B cell (primary cell): ENCODE results near the gene UFSP1. TPM values are rescaled to one million over a fixed set of nuclear protein-coding genes. Genes with fewer than 3 reads are reported as not detected.

Source experiments
- ATAC-seq: fragments of 200-7000 bp; cut with Tn5 transposase; one replicate; pipeline ENCODE4 v1.10.0; 2021; ENCODE audit warnings: low read depth, mild to moderate bottlenecking, moderate number of reproducible peaks, moderate library complexity
- CTCF ChIA-PET: fragments of 350-600 bp; sonication (Branson Sonifier 250); formaldehyde crosslinking; loops from one replicate; lab custom pipeline; 2021; ENCODE audit warnings: antibody characterized with exemption, inconsistent platforms; lab: Charles Lee
- POLR2A ChIA-PET: fragments of 350-600 bp; sonication (Branson Sonifier 250); formaldehyde crosslinking; loops from one replicate; lab custom pipeline; 2021; ENCODE audit warnings: antibody characterized with exemption; lab: Charles Lee
- DNase-seq: peaks from one replicate; pipeline ENCODE4 v3.0.0; 2013
- H2AFZ ChIP-seq: 2 replicates; pipeline ENCODE4 v1.6.1; 2012; ENCODE audit warnings: mild to moderate bottlenecking, low read depth, low read length; ENCODE audit not compliant: insufficient read depth, poor library complexity, severe bottlenecking
- H3K27ac ChIP-seq, 2 donors: 1 replicate in 1 of 2; 2 replicates in 1 of 2; pipeline ENCODE4 v1.5.1; 2012 to 2013; ENCODE audit warnings: low read length in 2 of 2, mild to moderate bottlenecking in 2 of 2, moderate library complexity in 1 of 2
- H3K27me3 ChIP-seq, 4 experiments: fragments of 200-600 bp in 1 of 4; sonication (generic) in 1 of 4; replicated peaks in 1 of 4; 1 replicate in 2 of 4; 2 replicates in 2 of 4; pipeline versions ENCODE4 v1.6.1 to v1.7.0; 2013 to 2016; ENCODE audit warnings: low read length in 3 of 4, mild to moderate bottlenecking in 2 of 4, mixed read lengths in 1 of 4, moderate library complexity in 1 of 4; ENCODE audit not compliant: insufficient read depth in 4 of 4, control insufficient read depth in 3 of 4; ENCODE audit errors: control extremely low read depth in 1 of 4
- H3K36me3 ChIP-seq, 2 experiments: replicated peaks in 1 of 2; 1 replicate in 1 of 2; 2 replicates in 1 of 2; pipeline versions ENCODE4 v1.6.1 to v1.7.1; 2013; ENCODE audit warnings: low read length in 1 of 2; ENCODE audit not compliant: insufficient read depth in 2 of 2, control insufficient read depth in 1 of 2; ENCODE audit errors: control extremely low read depth in 1 of 2, extremely low read depth in 1 of 2
- H3K4me1 ChIP-seq, 2 donors: fragments of 200-600 bp in 1 of 2; sonication (generic) in 1 of 2; 1 replicate in 1 of 2; 2 replicates in 1 of 2; pipeline versions ENCODE4 v1.5.1 to v1.6.1; 2013 to 2017; ENCODE audit warnings: low read length in 2 of 2; ENCODE audit not compliant: control insufficient read depth in 2 of 2, insufficient read depth in 2 of 2
- H3K4me2 ChIP-seq: replicated peaks from 2 replicates; pipeline ENCODE3; 2012; ENCODE audit warnings: mild to moderate bottlenecking, low read depth, low read length; ENCODE audit not compliant: poor library complexity, severe bottlenecking
- H3K4me3 ChIP-seq, 5 experiments: fragments of 200-600 bp in 1 of 5; sonication (generic) in 1 of 5; 1 replicate in 3 of 5; 2 replicates in 2 of 5; pipeline versions ENCODE4 v1.5.1 to v1.7.0; 2011 to 2016; ENCODE audit warnings: low read length in 4 of 5, mild to moderate bottlenecking in 4 of 5, low read depth in 2 of 5, control low read depth in 1 of 5, moderate library complexity in 1 of 5; ENCODE audit not compliant: insufficient read depth in 1 of 5; ENCODE audit errors: control extremely low read depth in 1 of 5, extremely low read depth in 1 of 5
- H3K79me2 ChIP-seq: fragments of 200-600 bp; sonication (generic); one replicate; pipeline ENCODE4 v1.6.0; 2016; ENCODE audit warnings: low read length; ENCODE audit not compliant: control insufficient read depth, insufficient read depth
- H3K9ac ChIP-seq: fragments of 200-600 bp; sonication (generic); 2 replicates; pipeline ENCODE4 v1.6.1; 2017; ENCODE audit warnings: mild to moderate bottlenecking, low read length, moderate library complexity
- H3K9me3 ChIP-seq, 3 donors: one replicate each; pipeline versions ENCODE4 v1.6.1 to v1.7.1; 2013; ENCODE audit warnings: low read length in 2 of 3; ENCODE audit not compliant: control insufficient read depth in 2 of 3, insufficient read depth in 1 of 3; ENCODE audit errors: control extremely low read depth in 1 of 3
- H4K20me1 ChIP-seq: 2 replicates; pipeline ENCODE4 v1.6.0; 2012; ENCODE audit warnings: mild to moderate bottlenecking, low read length; ENCODE audit not compliant: insufficient read depth, control insufficient read depth, poor library complexity, severe bottlenecking
- H3K27ac Mint-ChIP-seq: one replicate; pipeline ENCODE4 v1.8.0; 2021; ENCODE audit warnings: mixed read lengths
- H3K27me3 Mint-ChIP-seq: one replicate; pipeline ENCODE4 v1.8.0; 2021; ENCODE audit warnings: mixed read lengths
- H3K4me1 Mint-ChIP-seq: one replicate; pipeline ENCODE4 v1.8.0; 2021; ENCODE audit warnings: mixed read lengths
- H3K4me3 Mint-ChIP-seq: one replicate; pipeline ENCODE4 v1.8.0; 2021; ENCODE audit warnings: mixed read lengths
- H3K9me3 Mint-ChIP-seq: one replicate; pipeline ENCODE4 v1.8.0; 2022; ENCODE audit warnings: mixed read lengths; ENCODE audit not compliant: insufficient read depth
- EZH2 ChIP-seq: IDR thresholded peaks from 2 replicates; pipeline ENCODE4 v1.6.1; 2012; ENCODE audit warnings: borderline replicate concordance, low read depth, mild to moderate bottlenecking, moderate library complexity, low read length; ENCODE audit not compliant: insufficient read depth, poor library complexity, severe bottlenecking
- WGBS: methylation state at CpG from one replicate; pipeline ENCODE4 v1.1.5; 2013; ENCODE audit warnings: missing lambda C conversion rate; ENCODE audit not compliant: insufficient coverage; 5-methylcytosine and 5-hydroxymethylcytosine counted together
- intact Hi-C: fragments of 100-400 bp; cut with micrococcal nuclease; formaldehyde crosslinking; loops from one replicate; pipeline ENCODE4 v1.10.0; 2022
- polyA plus RNA-seq: library from polyadenylated mRNA; depleted of rRNA; stranded (reverse); fragments of >200 nt; gene quantifications from 2 replicates; pipeline ENCODE4 v1.2.3, GENCODE V29; 2012
- total RNA-seq, 2 donors: library from RNA; stranded (reverse); fragments of 120-200 nt in 1 of 2; gene quantifications; 1 replicate in 1 of 2; 2 replicates in 1 of 2; pipeline versions ENCODE4 v1.2.3 to v1.2.4, GENCODE V29; 2013 to 2022
- TF ChIP-seq, protein P1 (sequence below): fragments of 200-600 bp; IDR thresholded peaks from one replicate; pipeline ENCODE4 v1.8.0; 2022; ENCODE audit warnings: antibody characterized with exemption, mild to moderate bottlenecking

UFSP1 gene
- total and polyA plus RNA-seq, 2 donors (not counting 1 experiment from before 2014, with no cell fraction given), result 3.6 to 4.3 TPM

DNA sequence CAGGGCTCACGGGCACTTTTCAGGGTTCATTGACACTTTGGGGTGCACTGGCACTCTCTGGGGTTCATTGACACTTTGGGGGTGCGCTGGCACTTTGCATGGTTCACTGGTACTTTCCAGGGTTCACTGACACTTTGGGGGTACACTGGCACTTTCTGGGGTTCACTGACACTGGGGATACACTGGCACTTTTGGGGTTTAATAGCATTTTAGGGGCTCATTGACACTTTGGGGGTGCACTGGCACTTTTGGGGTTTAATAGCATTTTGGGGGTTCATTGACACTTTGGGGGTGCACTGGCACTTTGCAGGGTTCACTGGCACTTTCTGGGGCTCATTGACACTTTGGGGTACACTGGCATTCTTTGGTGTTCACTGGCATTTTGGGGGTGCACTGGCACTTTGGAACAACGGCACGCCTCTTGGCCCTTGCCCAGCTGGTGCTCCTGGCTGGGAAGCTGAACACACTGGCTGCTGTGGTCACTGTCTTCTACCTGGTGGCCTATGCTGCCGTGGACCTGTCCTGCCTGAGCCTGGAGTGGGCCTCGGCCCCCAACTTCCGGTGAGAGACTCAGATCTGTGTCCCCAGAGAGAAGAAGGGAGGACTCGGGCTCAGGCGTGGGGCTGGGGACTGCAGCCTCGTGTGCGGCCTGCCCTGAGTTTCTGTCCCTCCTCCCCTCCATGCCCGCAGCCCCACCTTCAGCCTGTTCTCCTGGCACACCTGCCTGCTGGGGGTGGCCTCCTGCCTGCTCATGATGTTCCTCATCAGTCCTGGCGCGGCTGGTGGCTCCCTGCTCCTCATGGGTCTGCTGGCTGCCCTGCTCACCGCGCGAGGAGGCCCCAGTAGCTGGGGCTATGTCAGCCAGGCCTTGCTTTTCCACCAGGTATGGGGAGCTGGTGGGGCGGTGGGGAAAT is 28.6 kb downstream of the UFSP1 start:
- Mint-ChIP-seq H3K27ac (no peak overlapping the region), H3K27me3 (no peaks in the 10 kb centered on the region), H3K4me1 (peaks cover 4% of the 10 kb centered on the region), H3K4me3 (no peak overlapping the region), H3K9me3 (no peaks in the 10 kb centered on the region)
- H3K27me3 ChIP-seq, result no peaks in the 10 kb centered on the region
- no peaks in the 10 kb centered on the region for H3K9me3 ChIP-seq
- POLR2A ChIA-PET, result interaction anchor here (1.3 kb wide), 1 partner anchor 14 kb away, joined by 3 read pairs; the partner anchor contains the start of gene SRRT
- H3K4me2 ChIP-seq, result no peak overlapping the region
- H3K9ac ChIP-seq, result no peak overlapping the region
- TF ChIP-seq, protein P1, sequence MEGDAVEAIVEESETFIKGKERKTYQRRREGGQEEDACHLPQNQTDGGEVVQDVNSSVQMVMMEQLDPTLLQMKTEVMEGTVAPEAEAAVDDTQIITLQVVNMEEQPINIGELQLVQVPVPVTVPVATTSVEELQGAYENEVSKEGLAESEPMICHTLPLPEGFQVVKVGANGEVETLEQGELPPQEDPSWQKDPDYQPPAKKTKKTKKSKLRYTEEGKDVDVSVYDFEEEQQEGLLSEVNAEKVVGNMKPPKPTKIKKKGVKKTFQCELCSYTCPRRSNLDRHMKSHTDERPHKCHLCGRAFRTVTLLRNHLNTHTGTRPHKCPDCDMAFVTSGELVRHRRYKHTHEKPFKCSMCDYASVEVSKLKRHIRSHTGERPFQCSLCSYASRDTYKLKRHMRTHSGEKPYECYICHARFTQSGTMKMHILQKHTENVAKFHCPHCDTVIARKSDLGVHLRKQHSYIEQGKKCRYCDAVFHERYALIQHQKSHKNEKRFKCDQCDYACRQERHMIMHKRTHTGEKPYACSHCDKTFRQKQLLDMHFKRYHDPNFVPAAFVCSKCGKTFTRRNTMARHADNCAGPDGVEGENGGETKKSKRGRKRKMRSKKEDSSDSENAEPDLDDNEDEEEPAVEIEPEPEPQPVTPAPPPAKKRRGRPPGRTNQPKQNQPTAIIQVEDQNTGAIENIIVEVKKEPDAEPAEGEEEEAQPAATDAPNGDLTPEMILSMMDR, result no peak
- TF ChIP-seq EZH2, result no peak
- ATAC-seq (no peak), DNase-seq (no peak)
- H3K27ac ChIP-seq, result no peak overlapping the region
- H3K4me1 ChIP-seq, result peaks cover 4 to 6% of the 10 kb centered on the region in 2 donors
- H4K20me1 ChIP-seq, result peaks cover 32% of the 10 kb centered on the region
- H2AFZ ChIP-seq, result no peak overlapping the region
- no peak overlapping the region for H3K4me3 ChIP-seq
- intact Hi-C loops, result no loop called here
- peaks cover 0 to 67% of the 10 kb centered on the region in 2 experiments for H3K36me3 ChIP-seq
- H3K79me2 ChIP-seq, result peaks cover 8% of the 10 kb centered on the region
- CTCF ChIA-PET, result interaction anchor here (0.5 kb wide), 1 partner anchor 302 kb away, joined by 3 read pairs; no protein-coding TSS in a partner anchor
- 96% methylated on average over 16 of the region's 18 CpGs for WGBS

DNA sequence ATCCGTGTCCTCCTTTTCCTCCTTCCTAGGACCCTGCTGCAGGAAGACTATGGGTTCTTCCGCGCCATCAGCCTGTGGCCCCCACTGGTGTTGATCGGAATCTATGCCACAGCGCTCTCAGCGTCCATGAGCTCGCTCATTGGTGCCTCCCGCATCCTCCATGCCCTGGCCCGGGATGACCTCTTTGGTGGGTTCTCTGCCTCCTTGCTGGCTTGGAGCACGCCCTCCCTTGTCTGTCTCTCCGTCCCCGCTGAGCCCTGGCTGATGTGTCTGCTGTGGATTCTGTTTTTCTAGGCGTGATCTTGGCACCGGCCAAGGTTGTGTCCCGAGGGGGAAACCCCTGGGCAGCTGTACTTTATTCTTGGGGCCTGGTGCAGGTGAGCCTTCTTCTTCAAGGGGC is 29.7 kb downstream of the UFSP1 start:
- no peaks in the 10 kb centered on the region for H3K27me3 Mint-ChIP-seq
- ChIA-PET CTCF (no interaction called here), POLR2A (no interaction called here)
- TF ChIP-seq, protein P1, result no peak
- no peak for TF ChIP-seq EZH2
- no peak overlapping the region for H3K4me2 ChIP-seq
- no peak overlapping the region for H3K27ac ChIP-seq
- DNase-seq (no peak), ATAC-seq (no peak)
- peaks cover 18% of the 10 kb centered on the region for H3K79me2 ChIP-seq
- H3K36me3 ChIP-seq, result peaks cover 0 to 70% of the 10 kb centered on the region in 2 experiments
- no peak overlapping the region for H3K4me3 Mint-ChIP-seq
- no peak overlapping the region for H3K27ac Mint-ChIP-seq
- H3K4me1 ChIP-seq, result no peaks in the 10 kb centered on the region
- peaks cover 43% of the 10 kb centered on the region for H4K20me1 ChIP-seq
- no peaks in the 10 kb centered on the region for H3K27me3 ChIP-seq
- no peak overlapping the region for H3K4me3 ChIP-seq
- H3K9me3 ChIP-seq, result no peaks in the 10 kb centered on the region
- intact Hi-C loops, result no loop called here
- no peak overlapping the region for H3K9ac ChIP-seq
- H3K4me1 Mint-ChIP-seq, result peaks cover 5% of the 10 kb centered on the region
- H2AFZ ChIP-seq, result no peak overlapping the region
- no peaks in the 10 kb centered on the region for H3K9me3 Mint-ChIP-seq
- 96% methylated on average over 12 of the region's 15 CpGs for WGBS
